HG03442 (cell line): Measurements from ENCODE around the gene LCN15.
"Not testable (repeated sequence)": the region's sequence is repeated elsewhere in the genome, so short reads cannot be mapped to it uniquely, and the experiment has no call there.

Experiments used
- ATAC-seq: cut with Tn5 transposase; IDR thresholded peaks from one replicate; pipeline ENCODE4 v1.9.1; 2021; ENCODE audit warnings: mild to moderate bottlenecking, moderate library complexity; ENCODE audit not compliant: unreplicated experiment

Gene LCN15

DNA sequence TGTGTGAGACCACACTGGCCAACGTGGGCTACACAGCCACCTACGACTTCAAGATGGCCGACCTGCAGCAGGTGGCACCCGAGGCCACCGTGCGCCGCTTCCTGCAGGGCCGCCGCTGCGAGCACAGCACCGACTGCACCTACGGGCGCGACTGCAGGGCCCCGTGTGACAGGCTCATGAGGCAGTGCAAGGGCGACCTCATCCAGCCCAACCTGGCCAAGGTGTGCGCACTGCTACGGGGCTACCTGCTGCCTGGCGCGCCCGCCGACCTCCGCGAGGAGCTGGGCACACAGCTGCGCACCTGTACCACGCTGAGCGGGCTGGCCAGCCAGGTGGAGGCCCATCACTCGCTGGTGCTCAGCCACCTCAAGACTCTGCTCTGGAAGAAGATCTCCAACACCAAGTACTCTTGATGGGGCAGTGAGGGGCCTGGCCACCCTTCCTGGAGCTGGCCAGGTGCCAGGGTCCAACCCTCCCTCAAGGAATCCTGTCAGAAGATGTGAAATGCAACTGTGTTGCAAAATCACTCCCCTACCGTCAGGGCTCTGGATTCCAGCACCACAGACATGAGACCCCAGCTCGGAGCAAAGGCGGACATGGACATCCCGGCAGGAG, 40.8 kb downstream of the LCN15 start:
- ATAC-seq: no peak

GRCh38 chr9:136722969-136723356, 41.4 kb downstream of the LCN15 start:
- ATAC-seq: no peak

DNA sequence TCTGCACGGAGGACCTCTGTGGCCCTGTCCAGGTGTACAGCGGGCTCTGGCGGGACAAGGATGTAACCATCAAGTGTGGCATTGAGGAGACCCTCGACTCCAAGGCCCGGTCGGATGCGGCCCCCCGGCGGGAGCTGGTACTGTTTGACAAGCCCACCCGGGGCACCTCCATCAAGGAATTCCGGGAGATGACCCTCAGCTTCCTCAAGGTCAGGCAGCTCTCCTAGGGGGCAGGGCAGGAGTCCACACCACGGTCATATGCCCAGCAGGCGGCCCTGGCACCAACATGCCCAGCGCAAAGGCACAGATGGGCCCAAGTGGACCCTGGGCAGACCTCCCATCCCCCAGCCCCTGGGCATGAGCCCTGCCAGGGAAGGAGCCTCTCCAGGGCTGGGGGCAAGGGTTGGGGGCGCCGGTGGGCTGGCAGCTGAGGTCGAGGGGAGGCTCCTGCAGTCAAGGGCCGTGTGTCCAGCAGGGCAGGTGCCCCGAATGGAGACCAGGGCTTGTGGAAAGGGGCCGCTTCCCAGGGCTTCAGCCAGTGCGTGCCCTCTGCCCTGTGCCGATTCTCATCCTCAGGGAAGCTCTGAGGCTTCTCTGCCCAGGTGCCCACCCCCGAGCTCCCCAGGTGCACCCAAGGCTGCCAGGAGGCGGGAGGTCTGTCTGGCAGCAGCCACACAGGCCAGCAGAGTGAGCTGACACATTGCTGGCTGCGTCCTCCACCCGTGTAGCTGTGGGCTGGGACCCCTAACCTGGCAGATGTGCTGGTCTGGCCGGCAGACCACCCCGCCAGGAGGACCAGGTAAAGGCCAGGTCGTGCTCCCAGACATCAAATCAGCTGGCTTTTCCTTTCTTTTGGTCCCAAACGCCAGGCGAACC, 42.0 kb downstream of the LCN15 start:
- ATAC-seq: no peak

DNA sequence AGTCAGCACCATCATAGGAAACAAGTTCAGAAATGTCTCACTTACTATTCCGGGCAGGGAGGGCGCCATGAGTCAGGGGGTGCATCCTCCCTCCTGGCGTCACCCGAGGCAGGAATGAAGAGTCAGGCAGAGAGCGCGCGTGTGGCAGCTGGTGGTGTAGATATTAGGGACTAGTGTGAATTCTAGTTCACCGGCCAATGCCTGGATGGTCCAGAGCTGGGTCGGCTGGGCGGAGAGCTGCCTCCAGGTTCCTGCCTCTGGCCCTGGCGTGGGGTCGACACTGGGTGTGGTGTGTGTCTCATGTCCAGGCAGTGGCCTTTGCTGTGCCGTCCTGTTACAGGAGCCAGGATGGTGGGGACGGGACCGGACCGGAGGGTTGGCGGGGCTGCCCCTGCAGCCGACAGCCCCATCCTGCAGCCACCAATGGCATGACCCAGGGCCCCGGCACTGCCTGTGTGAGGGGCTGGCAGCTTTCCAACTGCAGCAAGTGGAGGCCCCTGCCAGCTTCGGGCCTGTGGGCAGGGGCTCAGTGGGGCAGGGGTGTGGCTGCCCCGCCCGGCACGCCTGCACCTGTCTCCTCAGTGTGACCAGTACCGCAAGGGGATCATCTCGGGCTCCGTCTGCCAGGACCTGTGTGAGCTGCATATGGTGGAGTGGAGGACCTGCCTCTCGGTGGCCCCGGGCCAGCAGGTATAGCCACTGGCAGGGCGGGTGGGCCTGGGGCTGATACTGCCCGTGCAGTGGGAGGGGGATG, 42.8 kb downstream of the LCN15 start:
- no peak for ATAC-seq

GRCh38 chr9:136720898-136721338, 43.4 kb downstream of the LCN15 start:
- ATAC-seq: no peak

DNA sequence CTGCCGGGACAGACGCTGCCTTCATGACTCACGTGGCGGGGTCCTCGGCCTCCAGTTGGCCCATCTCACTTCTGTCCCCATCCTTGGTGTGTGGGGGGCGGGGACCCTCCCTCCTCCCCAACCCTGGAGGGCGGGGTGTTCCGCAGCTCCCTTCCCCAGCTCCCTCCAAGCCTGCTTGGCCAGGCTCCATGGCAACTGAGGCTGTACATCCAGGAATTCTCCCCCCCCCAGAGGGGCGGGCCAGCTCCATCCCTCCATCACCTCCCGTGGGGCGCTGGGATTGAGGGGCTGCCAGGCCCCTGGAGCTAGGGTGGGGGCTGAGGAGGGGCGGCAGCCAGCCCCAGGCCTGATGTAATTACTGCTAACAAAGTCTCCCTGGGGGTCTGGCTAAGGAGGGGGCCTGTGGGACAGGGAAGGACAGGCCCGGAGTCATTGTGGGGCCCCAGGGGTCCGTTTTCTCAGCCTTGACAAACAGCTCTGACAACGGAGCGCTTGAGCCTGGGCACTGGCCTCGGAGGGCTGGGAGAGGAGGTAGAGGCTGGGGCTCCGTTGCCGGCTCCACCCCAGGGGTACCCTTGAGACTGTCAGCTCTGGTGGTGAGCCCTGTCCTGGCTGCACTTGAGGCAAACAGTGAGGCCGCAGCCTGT, 43.9 kb downstream of the LCN15 start:
- no peak for ATAC-seq

GRCh38 chr9:136719195-136719880, 45.0 kb downstream of the LCN15 start:
- no peak for ATAC-seq

- ATAC-seq: no peak
Measured at GRCh38 chr9:136718345-136719194, 45.7 kb downstream of the LCN15 start.

GRCh38 chr9:136717399-136717798, 46.9 kb downstream of the LCN15 start:
- ATAC-seq: no peak

DNA sequence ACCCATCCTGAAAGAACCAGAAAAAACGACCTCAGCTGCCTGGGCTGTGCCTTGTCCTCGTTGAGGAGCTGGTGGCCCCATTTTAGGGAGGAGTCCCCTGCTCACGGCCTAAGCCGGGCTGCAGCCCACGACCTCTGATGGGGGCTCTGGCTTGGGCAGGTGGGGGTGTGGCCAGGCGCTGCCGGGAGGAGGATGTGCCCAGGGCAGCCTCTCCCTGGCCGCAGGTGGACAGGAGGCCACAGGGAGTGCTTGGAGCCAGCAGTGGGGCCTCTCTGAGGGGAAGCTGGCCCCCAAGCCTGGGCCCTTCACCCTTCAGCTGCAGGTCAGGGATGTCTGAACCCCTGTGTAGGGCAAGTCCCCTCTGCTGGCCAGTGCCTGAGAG, 49.4 kb downstream of the LCN15 start:
- ATAC-seq: no peak

DNA sequence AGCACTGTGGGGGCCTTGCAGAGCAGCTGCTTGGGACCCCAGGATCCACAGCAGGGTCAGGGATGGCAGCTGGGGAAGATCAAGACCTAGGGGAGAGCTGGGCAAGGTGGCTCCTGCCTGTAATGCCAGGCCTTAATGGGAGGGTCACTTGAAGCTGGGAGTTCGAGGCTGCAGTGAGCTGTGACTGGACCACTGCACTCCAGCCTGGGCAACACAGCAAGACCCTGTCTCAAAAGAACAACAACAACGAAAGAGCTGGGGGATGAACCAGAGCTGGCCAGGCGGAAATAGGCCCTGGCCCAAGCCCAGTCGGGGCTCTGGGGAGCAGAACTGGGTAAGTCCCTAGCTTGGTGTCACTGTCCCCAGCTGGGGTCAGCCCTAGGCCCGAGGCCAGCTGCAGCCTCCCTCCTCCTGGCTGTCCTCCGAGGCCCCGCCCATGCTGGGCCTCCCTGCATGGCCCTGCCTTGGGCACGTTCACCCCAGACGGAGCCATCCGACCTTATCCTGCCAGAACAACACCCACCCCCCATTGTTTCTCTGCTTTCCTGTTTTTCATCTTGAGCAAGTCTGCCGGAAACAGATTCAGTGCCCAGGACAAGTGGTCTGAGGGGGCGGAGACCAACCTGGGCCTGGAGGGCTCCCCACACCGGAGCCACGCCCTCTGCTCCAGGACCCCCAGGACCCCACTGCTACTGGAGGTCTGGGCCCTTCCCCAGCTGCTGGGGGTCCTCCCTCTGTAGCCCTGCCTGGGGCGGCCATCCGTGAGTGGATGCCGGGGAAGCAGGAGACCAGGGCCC, 50.0 kb downstream of the LCN15 start:
- no peak for ATAC-seq

DNA sequence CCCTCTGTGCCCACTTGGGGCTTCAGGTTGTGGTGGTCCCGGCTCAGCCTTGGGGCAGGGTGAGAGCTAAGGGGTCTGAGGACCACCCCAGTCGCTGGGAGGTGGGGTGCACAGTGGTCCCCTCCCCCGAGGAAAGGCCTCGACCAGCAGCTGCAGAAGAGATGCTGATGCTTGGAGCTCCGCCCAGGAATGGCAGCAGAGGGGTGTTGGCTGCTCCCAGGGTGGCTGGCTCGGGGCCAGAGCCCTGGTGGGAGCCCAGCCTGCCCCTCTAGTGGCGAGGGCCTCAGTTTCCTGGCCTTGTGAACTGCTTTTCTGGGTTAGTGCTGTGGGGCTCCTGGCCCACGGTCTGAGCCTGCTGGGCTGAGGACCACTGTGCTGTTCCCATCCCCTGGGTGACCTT, 50.8 kb downstream of the LCN15 start:
- ATAC-seq: no peak

DNA sequence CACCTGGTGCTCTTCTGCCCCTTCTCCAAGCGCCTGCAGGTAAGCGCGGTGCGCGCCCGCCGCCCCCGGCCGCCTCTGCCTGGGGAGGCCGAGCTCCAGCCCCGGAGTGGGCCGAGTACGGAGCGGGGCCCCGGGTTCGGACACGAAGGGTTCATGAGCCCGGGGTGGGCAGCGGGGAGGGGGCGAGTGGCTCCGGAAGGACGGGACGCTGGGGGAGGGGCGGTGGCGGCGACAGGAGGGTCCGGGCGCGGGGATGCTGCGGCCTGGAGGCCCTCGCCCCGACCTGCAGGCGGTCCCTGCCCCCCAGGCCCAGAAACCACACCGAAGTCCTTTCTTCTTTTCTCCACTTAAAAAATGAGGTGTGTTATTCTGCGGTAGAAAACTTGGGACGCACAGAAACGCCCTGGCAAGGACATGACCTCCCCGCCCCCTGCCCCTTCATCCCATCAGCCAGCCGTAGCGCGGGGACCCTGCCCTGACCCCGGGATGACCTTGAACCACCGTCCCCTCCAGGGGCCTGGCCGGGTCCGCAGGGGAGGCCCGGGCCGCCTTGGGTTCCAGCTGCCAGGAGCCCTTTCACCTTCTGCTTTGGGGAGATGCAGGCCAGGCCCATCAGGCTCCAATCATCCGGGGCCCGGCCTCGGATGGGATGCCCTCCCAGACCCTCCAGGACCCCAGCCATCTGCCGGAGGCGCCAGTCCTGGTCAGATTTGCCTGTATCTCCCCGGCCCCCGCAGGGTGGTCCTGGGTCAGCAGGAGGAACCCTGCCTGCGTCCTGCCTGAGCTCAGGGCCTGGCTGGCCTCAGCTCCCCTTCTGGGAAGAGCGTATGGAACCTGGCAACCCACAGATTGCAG, 51.4 kb downstream of the LCN15 start:
- no peak for ATAC-seq

GRCh38 chr9:136711751-136712689, 52.3 kb downstream of the LCN15 start, which contains the start of gene DIPK1B:
Gene DIPK1B (plus strand): TSS chr9:136712572. CDS start chr9:136712666, 94 bp downstream.
- no peak for ATAC-seq

GRCh38 chr9:136711219-136711648, 53.1 kb downstream of the LCN15 start:
- ATAC-seq: not testable (repeated sequence)

DNA sequence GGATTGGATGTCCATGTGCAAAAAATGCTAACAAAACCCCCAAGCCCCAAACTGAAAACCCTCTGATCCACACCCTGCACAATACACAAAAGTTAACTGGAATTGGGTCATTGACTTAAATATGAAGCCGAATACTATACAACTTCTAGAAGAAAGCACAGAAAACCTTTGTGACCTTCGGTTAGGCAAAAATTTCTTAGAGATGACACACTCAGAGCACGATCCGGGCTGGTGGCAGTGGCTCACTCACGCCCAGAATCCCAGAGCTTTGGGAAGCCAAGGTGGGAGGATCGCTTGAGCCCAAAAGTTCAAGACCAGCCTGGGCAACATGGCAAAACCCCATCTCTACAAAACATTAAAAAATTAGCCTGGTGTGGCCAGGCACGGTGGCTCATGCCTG, 53.8 kb downstream of the LCN15 start:
- ATAC-seq: no peak
